ENCODE measurements around the gene MED23. TPM values are rescaled to one million over a fixed set of nuclear protein-coding genes. Genes with fewer than 3 reads are reported as not detected.
"Not testable (repeated sequence)": the region's sequence is repeated elsewhere in the genome, so short reads cannot be mapped to it uniquely, and the experiment has no call there.

Gene MED23
- total RNA-seq, 1 donor from 2014 or later: 28.6 TPM

DNA sequence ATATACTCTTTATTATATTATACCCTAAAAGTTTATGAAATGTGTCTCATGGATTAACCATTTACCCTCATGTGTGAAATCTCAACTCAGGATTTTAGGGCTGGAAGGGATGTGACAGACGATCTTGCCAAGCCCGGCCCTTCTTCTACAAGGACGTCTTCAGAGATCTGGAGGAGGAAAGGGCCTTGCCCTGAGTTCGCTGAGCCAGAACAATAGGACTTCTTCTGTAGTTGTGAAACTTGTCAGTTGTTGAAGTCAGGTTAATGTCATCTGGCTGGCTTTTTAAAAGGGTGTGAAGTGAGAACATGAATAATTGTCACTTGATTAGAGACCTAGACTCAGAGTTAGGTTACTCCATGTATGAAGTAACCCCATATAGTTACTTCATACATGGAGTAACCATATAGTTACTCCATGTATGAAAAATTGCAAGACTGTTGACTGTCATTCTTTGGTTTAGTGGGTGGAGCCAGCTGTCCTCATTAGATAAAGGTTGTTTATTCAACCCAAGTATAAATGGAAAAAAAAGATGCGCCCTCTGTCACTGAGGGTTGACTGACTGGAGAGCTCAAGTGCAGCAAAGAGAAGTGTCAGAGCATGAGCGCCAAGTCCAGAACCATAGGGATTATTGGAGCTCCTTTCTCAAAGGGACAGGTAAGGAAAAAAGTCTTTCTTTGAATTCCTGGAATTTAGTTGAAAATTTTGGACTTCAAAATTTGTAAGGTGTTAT, 55.2 kb downstream of the MED23 start, which contains the start of gene ARG1:
Gene ARG1, plus strand, starts transcription at position 541 of the 730 bp plus-strand sequence. Its CDS starts 57 bp downstream, at position 598.
- DNase-seq (ENCODE audit: low read depth in 2 of 2): no peak

DNA sequence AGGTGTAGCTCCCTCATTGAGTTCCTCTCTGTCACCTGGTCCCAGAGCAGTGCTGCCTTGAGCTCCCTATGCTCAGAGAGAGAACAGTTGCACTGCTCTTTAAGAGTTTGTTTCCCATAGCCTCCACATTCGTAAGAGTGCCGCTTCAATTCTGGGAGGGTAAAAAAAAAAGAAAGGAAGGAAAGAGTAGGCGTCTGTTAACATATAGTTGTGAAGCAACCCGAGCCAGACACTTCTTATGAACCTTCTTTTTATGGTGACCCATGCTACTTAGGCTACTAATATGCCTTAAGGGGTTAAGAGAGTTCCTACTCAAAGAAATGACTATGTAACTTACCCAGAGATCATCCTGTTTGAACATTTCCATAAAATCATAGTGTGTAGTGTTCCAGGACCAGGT, 59.3 kb downstream of the MED23 start:
- DNase-seq (ENCODE audit: low read depth in 2 of 2): no peak

DNA sequence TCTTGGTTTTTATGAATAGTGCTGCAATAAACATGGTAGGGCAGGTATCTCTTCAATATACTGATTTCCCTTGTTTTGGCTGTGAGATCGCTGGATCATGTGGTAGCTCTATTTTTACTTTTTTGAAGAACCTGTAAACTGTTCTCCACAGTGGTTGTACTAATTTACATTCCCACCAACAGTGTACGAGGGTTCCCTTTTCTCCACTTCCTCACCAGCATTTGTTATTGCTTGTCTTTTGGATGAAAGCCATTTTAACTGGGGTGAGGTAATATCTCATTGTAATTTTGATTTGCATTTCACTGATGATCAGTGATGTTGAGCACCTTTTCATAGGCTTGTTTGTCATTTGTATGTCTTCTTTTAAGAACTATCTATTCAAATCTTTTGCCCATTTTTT, 63.0 kb downstream of the MED23 start:
- no peak for DNase-seq (ENCODE audit: low read depth in 2 of 2)

DNA sequence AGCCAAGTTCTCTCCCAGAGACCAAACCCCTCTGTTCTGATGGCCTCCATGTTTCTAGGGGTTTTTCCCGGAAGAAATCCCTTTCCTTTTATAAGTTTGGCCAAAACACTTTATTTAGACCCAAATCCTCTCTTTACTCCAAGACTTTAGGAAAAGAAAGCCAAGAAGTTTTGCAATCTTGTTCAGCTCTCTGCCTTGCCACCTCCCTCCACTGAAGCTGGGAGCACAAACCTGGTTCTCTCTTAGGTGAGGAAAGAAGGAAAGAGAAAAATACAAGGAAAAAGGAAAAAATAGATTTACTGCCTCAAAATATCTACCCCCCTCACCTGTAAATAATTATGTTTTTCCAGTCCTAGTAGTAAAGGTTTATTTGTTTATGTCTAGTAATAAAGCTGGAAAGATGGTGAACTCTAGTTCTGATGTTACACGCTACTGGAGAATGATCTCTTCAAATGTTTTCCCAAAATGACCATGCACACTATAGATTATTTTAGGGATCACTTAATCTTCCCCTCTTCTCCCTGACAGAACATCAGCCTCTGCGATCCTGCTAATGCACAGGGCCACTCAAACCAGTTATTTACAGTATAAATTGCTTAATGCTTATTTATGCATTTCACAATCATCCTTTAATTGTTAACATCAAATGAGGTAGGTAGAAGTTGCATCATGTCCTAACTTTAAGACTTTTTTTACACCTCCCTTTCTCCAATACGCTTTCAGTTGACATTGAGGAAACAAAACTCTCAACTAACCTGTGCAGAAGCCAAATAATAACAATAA, 65.9 kb downstream of the MED23 start:
- DNase-seq (ENCODE audit: low read depth in 2 of 2): no peak

GRCh38 chr6:131558922-131559321, 69.1 kb downstream of the MED23 start:
- no peak for DNase-seq (ENCODE audit: low read depth in 2 of 2)

DNA sequence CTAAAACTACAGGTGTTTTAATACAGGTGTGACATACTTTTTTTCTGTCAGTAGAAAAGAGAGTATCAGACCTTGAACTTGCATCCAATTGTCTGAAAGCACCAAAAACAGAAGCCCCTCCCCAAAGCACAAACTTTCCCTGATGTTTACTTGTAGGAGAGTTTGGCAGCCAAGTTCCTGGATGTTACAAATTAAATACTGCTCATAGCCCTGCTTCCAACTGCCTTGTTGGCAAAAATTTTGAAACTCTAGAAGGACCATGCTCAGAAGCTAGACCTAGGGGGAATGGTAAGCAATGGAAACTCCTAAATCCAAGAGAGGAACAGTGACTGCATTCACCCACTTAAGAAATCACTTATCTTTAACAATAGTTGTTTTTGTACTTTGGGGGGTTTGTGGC, 72.0 kb downstream of the MED23 start:
- DNase-seq (ENCODE audit: low read depth in 2 of 2): no peak

GRCh38 chr6:131552572-131552971, 75.5 kb downstream of the MED23 start:
- no peak for DNase-seq (ENCODE audit: low read depth in 2 of 2)

DNA sequence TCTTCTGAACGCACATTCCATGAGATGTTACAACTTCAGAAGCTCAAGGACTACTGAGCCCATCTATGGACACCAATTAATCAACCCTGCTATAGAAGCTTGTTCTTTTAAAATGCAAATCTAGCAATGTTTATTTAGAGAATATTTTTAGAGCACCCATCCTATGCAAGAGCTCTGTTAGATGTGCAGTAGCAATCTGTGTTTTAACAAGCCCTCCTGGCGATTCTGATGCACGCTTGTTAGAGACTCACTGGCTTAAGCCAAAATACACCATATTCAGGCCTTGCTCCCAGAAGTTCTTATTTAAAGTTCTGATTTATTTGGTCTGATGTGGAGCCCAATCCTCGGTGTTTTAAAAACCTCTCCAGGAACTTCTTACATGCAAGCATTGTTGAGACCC, 76.1 kb downstream of the MED23 start:
- DNase-seq (ENCODE audit: low read depth in 2 of 2): no peak

DNA sequence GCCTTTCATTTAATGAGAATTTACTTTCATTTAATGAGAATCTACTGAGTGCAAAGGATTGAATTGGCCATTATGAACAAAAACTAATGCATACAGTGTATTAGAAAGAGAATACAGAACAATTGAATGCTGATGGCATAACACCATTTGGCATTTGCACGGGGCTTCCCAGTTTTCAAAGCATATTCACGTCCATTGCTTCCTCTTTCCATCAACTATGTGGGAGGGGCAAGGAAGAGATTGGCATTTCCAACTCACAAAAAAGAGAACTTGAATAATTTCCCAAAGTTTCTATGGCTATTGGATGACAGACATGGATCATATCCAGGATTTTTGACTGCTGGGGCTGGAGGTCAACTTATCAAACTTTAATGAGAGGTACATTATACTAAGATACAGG, 78.2 kb downstream of the MED23 start:
- DNase-seq (ENCODE audit: low read depth in 2 of 2): no peak

DNA sequence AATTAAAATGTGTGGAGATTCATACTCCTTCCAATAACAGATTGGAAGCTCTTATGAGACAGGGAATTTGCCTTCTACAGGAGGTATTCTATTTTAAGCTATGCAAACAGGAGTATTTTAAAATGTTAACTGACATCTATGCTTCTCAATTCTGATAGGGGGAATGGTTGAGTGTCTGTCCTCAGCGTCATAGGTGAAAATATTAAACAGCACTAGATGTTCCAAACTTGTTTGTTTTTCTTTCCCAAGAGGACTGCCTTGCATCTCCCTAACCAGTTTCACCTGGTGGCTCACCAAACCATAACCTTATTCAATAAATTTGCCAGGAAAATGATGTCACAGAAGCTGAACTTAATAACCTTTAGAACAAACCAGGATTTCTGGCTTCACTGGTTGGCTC, 79.6 kb downstream of the MED23 start:
- DNase-seq (ENCODE audit: low read depth in 2 of 2): no peak

- DNase-seq (ENCODE audit: low read depth in 2 of 2): no peak
Measured at GRCh38 chr6:131547488-131547887, 80.6 kb downstream of the MED23 start.

DNA sequence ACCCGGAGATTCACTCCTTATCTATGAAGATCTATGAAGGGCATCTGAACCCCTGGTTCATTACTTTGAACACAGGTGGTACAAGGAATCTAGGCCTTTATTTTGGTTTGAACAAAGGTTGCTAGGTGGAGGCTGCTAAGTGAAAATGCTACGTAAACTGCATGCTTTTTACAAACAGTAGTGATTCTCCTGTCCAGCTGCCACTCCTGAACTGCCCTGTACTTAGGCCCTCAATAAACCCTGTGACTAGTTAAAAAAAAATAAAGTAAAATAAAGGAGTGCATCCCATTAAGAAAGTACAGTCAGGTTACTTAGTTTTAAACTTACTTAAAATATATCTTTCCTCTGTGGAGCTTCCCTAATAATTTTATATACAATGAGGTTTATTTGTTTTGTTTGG, 82.7 kb downstream of the MED23 start:
- no peak for DNase-seq (ENCODE audit: low read depth in 2 of 2)

DNA sequence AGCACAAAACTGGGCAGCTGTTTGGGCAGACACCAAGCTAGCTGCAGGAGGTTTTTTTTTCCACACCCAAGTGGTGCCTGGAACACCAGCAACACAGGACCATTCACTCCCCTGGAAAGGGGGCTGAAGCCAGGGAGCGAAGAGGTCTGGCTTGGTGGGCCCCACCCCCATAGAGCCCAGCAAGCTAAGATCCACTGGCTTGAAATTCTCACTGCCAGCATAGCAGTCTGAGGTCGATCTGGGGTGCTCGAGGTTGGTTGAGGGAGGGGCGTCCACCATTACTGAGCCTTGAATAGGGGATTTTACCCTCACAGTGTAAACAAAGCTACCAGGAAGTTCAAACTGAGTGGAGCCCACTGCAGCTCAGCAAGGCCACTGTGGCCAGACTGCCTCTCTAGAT, 89.4 kb downstream of the MED23 start:
- not testable (repeated sequence) for DNase-seq (ENCODE audit: low read depth in 2 of 2)

GRCh38 chr6:131532580-131533039, 95.4 kb downstream of the MED23 start:
- no peak for DNase-seq (ENCODE audit: low read depth in 2 of 2)

DNA sequence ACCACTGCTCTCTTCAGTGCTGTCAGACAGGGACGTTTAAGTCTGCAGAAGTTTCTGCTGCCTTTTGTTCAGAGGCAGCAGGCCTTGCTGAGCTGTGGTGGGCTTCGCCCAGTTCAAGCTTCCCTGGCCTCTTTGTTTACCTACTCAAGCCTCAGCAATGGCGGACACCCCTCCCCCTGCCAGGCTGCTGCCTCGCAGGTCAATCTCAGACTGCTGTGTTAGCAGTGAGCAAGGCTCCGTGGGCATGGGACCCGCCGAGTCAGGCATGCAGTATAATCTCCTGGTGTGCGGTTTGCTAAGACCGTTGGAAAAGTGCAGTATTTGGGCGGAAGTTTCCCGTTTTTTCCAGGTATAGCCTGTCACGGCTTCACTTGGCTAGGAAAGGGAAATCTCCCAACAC, 96.4 kb downstream of the MED23 start:
- not testable (repeated sequence) for DNase-seq (ENCODE audit: low read depth in 2 of 2)

GRCh38 chr6:131530936-131531335, 97.1 kb downstream of the MED23 start:
- not testable (repeated sequence) for DNase-seq (ENCODE audit: low read depth in 2 of 2)

GRCh38 chr6:131524695-131525336, 103.2 kb downstream of the MED23 start:
- DNase-seq (ENCODE audit: low read depth in 2 of 2): no peak

- no peak for DNase-seq (ENCODE audit: low read depth in 2 of 2)
Measured at GRCh38 chr6:131523988-131524673, 103.9 kb downstream of the MED23 start.

All from dermis microvascular lymphatic vessel endothelial cell (primary cell).